Erythroblast (primary cell): ENCODE measurements around the gene WASF1.

ENCODE experiments used
- GATA1 ChIP-seq: IDR thresholded peaks from 2 replicates; pipeline ENCODE4 v1.6.1; 2011; ENCODE audit warnings: low read depth, mild to moderate bottlenecking, control low read depth, low read length, moderate library complexity
- POLR2A ChIP-seq: IDR thresholded peaks from 2 replicates; pipeline ENCODE4 v1.6.1; 2011; ENCODE audit warnings: mild to moderate bottlenecking, low read length

- TF ChIP-seq POLR2A (no peak), GATA1 (no peak)
Observed at GRCh38 chr6:110181131-110182030, 1.9 kb upstream of the WASF1 start.
